Vagina (tissue), 2 donors: Measurements from ENCODE around the gene ITGAX. TPM values are rescaled to one million over a fixed set of nuclear protein-coding genes. Genes with fewer than 3 reads are reported as not detected.

ENCODE experiments used
- DNase-seq, 2 donors: peaks; one replicate each; pipeline ENCODE4 v3.0.0-alpha.2; 2017; ENCODE audit errors: extremely low spot score in 2 of 2
- H3K27ac ChIP-seq: fragments of 200-600 bp; sonication (generic); one replicate; pipeline ENCODE4 v1.5.1; 2019
- H3K27me3 ChIP-seq: fragments of 200-600 bp; sonication (generic); one replicate; pipeline ENCODE4 v1.5.1; 2019
- H3K36me3 ChIP-seq, 2 donors: fragments of 200-600 bp; sonication (generic); one replicate each; pipeline ENCODE4 v1.5.1; 2017 to 2019
- H3K4me1 ChIP-seq: fragments of 200-600 bp; sonication (generic); one replicate; pipeline ENCODE4 v1.5.1; 2019
- H3K4me3 ChIP-seq, 2 donors: fragments of 200-600 bp; sonication (generic); 1 replicate in 1 of 2; 2 replicates in 1 of 2; pipeline ENCODE4 v1.5.1; 2016 to 2019
- H3K9me3 ChIP-seq: fragments of 200-600 bp; sonication (generic); one replicate; pipeline ENCODE4 v1.5.1; 2019
- POLR2A ChIP-seq, 2 donors: fragments of 450-650 bp; IDR thresholded peaks; one replicate each; pipeline ENCODE4 v1.6.1; 2017; ENCODE audit warnings: antibody characterized with exemption in 2 of 2, mild to moderate bottlenecking in 2 of 2, moderate library complexity in 2 of 2
- POLR2AphosphoS5 ChIP-seq, 2 donors: sonication (generic); formaldehyde crosslinking; IDR thresholded peaks; one replicate each; pipeline ENCODE4 v1.9.0; 2017; ENCODE audit warnings: antibody characterized with exemption in 2 of 2, mild to moderate bottlenecking in 2 of 2, low read depth in 1 of 2; ENCODE audit not compliant: insufficient read depth in 1 of 2
- intact Hi-C: fragments of 100-400 bp; cut with DNase I; formaldehyde crosslinking; loops from one replicate; pipeline ENCODE4 v1.15.1; 2023
- total RNA-seq: library from RNA; depleted of rRNA; stranded (reverse); fragments of >200 nt; gene quantifications from one replicate; pipeline ENCODE4 v1.2.3, GENCODE V29; 2016
- TF ChIP-seq, protein P1 (sequence below), 3 experiments: fragments of 450-650 bp in 2 of 3; fragments of 200-600 bp in 1 of 3; sonication (generic) in 1 of 3; IDR thresholded peaks; one replicate each; pipeline ENCODE4 v1.5.1; 2017 to 2019; ENCODE audit warnings: antibody characterized with exemption in 3 of 3, mild to moderate bottlenecking in 2 of 3, moderate library complexity in 2 of 3

The ITGAX gene
- total RNA-seq, 1 donor from 2014 or later, result 4.4 TPM

DNA sequence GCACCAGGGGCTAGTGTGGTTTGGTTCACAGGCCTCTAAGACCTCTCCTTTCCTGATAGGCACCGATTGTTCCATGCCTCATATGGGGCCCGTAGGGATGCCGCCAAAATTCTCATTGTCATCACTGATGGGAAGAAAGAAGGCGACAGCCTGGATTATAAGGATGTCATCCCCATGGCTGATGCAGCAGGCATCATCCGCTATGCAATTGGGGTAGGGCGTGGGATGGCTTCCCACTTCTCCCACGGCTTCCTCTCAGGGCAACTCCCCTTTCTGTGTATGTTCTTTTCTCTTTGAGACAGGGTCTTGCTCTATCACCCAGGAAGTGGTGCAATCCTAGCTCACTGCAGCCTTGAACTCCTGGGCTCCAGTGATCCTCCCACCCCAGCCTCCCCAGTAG is 5.3 kb downstream of the ITGAX start:
- Histone ChIP-seq H3K27me3 (no peaks in the 10 kb centered on the region), H3K36me3 (no peaks in the 10 kb centered on the region), H3K4me1 (no peaks in the 10 kb centered on the region), H3K4me3 (no peak overlapping the region), H3K9me3 (no peaks in the 10 kb centered on the region), H3K27ac (no peak overlapping the region)
- TF ChIP-seq POLR2AphosphoS5 (IDR thresholded peaks at IDR 0.05; ENCODE audit: insufficient read depth in 1 of 2, low read depth in 1 of 2), result no peak
- TF ChIP-seq, protein P1, sequence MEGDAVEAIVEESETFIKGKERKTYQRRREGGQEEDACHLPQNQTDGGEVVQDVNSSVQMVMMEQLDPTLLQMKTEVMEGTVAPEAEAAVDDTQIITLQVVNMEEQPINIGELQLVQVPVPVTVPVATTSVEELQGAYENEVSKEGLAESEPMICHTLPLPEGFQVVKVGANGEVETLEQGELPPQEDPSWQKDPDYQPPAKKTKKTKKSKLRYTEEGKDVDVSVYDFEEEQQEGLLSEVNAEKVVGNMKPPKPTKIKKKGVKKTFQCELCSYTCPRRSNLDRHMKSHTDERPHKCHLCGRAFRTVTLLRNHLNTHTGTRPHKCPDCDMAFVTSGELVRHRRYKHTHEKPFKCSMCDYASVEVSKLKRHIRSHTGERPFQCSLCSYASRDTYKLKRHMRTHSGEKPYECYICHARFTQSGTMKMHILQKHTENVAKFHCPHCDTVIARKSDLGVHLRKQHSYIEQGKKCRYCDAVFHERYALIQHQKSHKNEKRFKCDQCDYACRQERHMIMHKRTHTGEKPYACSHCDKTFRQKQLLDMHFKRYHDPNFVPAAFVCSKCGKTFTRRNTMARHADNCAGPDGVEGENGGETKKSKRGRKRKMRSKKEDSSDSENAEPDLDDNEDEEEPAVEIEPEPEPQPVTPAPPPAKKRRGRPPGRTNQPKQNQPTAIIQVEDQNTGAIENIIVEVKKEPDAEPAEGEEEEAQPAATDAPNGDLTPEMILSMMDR (IDR thresholded peaks at IDR 0.05), result no peak
- no peak for TF ChIP-seq POLR2A (IDR thresholded peaks at IDR 0.05)
- no peak for DNase-seq
- intact Hi-C loops, result no loop called here

DNA sequence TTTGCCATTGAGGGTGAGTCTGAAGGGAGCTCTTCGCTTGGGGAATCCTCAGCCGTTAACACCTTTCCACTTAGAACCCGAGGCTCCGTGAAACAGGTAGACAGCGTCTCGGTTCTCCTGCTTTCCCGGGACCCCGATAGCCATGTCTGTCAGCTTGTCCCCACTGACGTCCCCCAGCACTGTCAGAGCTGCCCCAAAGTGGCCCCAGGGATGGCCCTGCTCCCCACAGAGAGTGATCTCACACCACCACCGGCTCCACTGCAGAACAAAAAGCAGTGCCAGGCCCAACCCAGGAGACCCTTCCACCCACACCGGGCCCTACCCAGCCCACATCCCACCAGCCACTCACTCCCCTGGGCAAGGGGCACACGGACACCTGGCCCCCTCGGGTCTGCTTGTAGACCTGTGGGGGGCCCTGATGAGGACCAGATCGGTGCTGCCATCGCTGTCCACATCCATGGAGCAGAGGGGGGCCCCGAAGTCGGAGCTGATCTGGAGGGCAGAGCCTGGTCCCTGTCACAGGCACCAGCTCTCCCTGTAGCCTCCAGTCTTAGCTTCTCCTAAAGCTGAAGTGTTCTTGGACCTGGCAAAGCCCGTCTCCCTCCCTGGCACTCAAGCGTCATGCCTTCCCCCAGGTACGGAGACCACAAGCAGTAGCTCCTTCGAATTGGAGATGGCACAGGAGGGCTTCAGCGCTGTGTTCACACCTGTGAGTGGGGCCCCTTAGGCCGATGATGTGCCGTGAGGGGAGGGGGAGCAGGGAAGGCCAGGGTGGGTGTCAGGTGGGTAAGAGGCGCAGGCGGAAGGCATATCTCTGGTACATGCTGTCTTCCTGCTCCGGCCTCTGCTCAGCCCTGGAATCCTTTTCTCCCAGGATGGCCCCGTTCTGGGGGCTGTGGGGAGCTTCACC is 6.5 kb downstream of the ITGAX start:
- DNase-seq, result no peak
- H3K9me3 ChIP-seq, result no peaks in the 10 kb centered on the region
- H3K4me1 ChIP-seq, result no peaks in the 10 kb centered on the region
- intact Hi-C loops, result no loop called here
- no peaks in the 10 kb centered on the region for H3K27me3 ChIP-seq
- TF ChIP-seq POLR2A (IDR thresholded peaks at IDR 0.05), result no peak
- TF ChIP-seq, protein P1 (IDR thresholded peaks at IDR 0.05), result no peak
- no peak for TF ChIP-seq POLR2AphosphoS5 (IDR thresholded peaks at IDR 0.05; ENCODE audit: insufficient read depth in 1 of 2, low read depth in 1 of 2)
- no peaks in the 10 kb centered on the region for H3K36me3 ChIP-seq
- H3K27ac ChIP-seq, result no peak overlapping the region
- H3K4me3 ChIP-seq, result no peak overlapping the region

DNA sequence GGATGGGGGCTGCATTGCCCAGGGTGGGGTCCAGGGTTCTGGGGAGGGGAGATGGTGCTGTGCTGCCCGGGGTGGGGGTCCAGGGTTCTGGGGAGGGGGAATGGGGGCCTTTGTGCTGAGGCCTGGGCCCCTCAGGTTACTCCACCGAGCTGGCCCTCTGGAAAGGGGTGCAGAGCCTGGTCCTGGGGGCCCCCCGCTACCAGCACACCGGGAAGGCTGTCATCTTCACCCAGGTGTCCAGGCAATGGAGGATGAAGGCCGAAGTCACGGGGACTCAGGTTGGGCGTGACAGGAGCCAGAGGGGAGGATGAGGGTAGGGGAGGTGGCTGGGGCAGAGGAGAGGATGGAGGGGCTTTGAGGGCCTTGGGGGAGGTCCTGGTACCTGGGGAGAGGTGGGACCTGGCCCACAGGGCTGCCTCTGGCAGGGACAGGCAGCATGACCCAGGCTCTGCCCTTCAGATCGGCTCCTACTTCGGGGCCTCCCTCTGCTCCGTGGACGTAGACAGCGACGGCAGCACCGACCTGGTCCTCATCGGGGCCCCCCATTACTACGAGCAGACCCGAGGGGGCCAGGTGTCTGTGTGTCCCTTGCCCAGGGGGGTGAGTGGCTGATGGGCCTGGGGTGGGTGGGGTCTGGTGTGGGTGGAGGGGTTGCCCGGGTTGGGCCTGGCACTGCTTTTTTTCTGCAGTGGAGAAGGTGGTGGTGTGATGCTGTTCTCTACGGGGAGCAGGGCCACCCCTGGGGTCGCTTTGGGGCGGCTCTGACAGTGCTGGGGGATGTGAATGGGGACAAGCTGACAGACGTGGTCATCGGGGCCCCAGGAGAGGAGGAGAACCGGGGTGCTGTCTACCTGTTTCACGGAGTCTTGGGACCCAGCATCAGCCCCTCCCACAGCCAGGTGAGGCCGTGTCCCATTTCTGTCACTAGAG is 7.8 kb downstream of the ITGAX start:
- intact Hi-C loops, result no loop called here
- Histone ChIP-seq H3K27me3 (no peaks in the 10 kb centered on the region), H3K4me3 (no peak overlapping the region), H3K4me1 (no peaks in the 10 kb centered on the region), H3K9me3 (no peaks in the 10 kb centered on the region), H3K36me3 (no peaks in the 10 kb centered on the region), H3K27ac (no peak overlapping the region)
- TF ChIP-seq, protein P1 (IDR thresholded peaks at IDR 0.05), result no peak
- no peak for TF ChIP-seq POLR2A (IDR thresholded peaks at IDR 0.05)
- TF ChIP-seq POLR2AphosphoS5 (IDR thresholded peaks at IDR 0.05; ENCODE audit: insufficient read depth in 1 of 2, low read depth in 1 of 2), result no peak
- no peak for DNase-seq

DNA sequence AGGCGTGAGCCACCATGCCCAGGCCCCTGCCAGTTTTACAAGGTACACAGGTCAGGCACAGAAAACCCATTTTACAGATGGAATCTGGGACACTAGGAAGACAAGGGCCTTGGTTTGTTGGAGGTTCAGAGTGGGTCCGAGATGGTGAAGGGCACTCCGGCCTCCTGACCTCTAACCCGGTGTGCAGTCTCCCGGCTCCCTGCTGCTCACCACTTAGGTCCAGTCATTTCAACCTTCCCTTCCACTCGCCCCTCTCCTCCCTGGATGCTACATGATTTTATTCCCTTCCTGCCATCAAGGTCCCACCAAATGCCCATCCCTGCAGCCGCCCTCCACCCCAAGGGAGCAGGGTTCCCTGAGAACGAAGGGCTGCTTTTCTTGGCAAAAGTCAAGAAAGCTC is 8.7 kb downstream of the ITGAX start:
- Histone ChIP-seq H3K4me1 (no peaks in the 10 kb centered on the region), H3K27ac (no peak overlapping the region), H3K4me3 (no peak overlapping the region), H3K9me3 (no peaks in the 10 kb centered on the region), H3K36me3 (no peaks in the 10 kb centered on the region), H3K27me3 (no peaks in the 10 kb centered on the region)
- DNase-seq, result no peak
- TF ChIP-seq POLR2A (IDR thresholded peaks at IDR 0.05) (no peak), POLR2AphosphoS5 (IDR thresholded peaks at IDR 0.05; ENCODE audit: insufficient read depth in 1 of 2, low read depth in 1 of 2) (no peak)
- TF ChIP-seq, protein P1 (IDR thresholded peaks at IDR 0.05), result no peak
- intact Hi-C loops, result no loop called here
